Activated effector memory CD4-positive, alpha-beta T cell treated with Interleukin-2 at 50 U/mL for 16 hours (primary cell): ENCODE data around the gene REXO4.
"Not testable (repeated sequence)": the region's sequence is repeated elsewhere in the genome, so short reads cannot be mapped to it uniquely, and the experiment has no call there.

Experiments used
- DNase-seq: peaks from one replicate; pipeline ENCODE4 v3.0.0-alpha.2; 2020

Gene REXO4, protein sequence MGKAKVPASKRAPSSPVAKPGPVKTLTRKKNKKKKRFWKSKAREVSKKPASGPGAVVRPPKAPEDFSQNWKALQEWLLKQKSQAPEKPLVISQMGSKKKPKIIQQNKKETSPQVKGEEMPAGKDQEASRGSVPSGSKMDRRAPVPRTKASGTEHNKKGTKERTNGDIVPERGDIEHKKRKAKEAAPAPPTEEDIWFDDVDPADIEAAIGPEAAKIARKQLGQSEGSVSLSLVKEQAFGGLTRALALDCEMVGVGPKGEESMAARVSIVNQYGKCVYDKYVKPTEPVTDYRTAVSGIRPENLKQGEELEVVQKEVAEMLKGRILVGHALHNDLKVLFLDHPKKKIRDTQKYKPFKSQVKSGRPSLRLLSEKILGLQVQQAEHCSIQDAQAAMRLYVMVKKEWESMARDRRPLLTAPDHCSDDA

DNA sequence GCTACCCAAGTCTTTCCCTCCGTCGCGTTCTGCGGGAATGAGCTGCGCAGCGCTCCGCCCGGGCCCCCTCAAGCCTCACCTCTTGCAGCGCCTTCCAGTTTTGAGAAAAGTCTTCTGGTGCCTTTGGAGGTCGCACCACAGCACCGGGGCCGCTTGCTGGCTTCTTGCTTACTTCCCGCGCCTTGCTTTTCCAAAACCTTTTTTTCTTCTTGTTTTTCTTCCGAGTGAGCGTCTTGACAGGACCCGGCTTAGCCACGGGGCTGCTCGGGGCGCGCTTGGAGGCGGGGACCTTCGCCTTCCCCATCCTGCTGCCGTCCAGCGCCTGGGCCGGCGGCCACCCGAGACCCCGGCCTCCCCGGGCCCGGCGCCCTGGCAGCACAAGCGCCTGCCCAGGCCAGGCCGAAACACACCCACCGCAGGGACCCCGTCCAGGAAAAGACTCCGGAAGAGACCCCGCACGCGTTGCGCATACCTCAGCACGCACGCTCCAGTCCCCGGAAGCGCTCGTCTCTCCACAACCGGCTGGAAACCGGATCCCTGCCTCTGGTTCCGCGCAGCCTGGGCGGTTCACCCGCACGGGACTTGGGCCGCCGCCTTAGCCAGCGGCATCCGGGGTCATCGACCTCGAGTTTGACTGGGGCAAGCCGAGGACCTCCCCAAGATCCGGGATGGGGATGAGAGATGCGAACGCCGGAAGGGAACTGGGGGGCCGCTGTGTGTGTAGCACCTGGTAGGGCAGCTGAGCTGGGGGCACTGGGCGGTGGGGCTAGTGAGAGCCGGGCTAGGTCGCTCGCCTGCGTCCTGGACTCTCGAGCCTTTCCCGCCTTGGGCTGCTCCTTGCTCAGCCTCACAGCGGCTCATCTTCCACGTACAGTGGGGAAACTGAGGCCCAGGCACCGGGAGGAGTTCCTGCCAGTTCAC, at the start of gene REXO4:
REXO4 (minus strand) TSS at position 470 of the 921 bp plus-strand sequence; CDS start at position 304, 166 bp downstream.
- peak; percentile 76 for DNase-seq

- no peak for DNase-seq
Observed at GRCh38 chr9:133467101-133467500, 49.3 kb upstream of the REXO4 start.

DNA sequence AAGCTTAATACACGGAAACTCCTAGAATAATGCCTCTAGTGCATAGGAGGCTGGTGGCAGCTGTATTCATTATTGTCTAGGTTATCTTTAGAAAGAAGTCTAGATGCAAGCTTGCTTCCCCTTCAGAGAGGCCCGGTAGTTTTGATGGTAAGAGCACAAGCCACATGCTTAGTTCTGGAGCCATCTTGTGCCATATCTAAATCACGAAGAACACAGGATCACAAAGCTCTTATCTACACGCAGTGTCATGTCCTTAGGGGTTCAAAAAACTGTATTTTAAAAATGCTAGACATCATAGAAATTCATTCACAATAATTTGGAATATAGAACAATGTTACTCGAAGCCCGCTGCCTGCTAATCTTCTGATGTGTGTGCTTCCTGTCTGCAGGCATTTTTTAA, 48.2 kb upstream of the REXO4 start:
- DNase-seq = no peak

GRCh38 chr9:133464638-133465037, 46.8 kb upstream of the REXO4 start:
- DNase-seq = no peak

DNA sequence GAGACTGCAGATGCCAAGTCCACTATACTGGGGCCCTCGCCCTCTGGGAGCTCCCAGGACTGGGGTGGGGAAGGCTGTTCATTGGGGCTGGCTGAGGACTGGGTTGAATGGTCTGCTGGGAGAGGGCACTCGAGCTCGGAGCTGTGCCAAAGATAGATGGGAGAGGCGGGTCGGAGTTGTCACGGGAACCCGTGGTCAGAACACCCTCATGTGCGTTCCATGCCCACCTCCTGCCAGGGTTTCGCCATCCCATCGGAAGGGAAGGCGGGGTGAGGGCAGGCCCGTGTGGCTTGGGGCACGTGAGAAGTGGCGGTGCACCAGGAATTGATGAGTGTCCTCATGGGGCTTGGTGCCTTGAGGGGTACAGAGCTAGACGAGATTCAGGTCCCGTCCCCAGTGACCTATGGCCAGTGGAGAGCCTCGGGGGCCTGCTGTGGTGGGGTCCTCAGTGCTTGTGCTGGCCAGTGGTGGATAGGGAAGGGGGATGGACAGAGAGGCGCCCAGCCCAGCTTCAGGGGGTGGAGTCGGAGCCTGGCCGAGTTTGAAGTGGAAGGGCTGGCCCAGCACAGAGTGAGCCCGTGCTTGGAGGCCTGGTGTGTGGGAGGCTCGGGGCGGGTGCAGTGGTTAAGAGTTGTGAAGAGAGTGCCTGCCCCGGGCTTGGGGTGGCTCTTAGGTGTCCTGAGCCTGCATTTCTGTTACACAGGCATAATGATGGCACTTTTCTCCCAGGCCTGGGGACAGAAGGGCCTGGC, 46.2 kb upstream of the REXO4 start:
- no peak for DNase-seq

GRCh38 chr9:133463234-133463863, 45.5 kb upstream of the REXO4 start:
- no peak for DNase-seq

DNA sequence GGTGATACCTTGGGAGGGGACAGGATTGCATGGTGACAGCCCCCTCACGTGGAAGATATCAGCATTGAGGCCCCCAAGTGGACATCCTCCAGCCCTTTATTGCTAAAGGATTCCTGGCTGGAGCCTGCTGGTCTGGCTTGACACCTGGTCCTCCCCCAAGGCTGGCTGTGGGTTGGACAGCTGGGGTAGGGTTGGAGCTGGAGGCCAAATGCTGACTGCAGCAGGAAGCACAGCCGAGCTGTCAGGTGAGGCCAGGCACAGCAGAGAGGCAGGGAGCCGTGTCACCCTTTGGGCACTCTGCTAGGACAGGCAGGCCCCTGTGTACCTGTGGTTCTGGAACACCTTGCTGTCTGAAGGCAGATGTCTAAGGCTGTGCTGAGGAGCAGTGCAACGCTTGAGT, 44.2 kb upstream of the REXO4 start:
- no peak for DNase-seq

GRCh38 chr9:133460405-133461175, 42.8 kb upstream of the REXO4 start:
- no peak for DNase-seq

- DNase-seq = peak; percentile 85
Observed at GRCh38 chr9:133459476-133460404, 41.9 kb upstream of the REXO4 start, which contains the start of gene CACFD1. Gene CACFD1, plus strand, starts transcription at chr9:133459978. Its CDS starts 89 bp downstream, at chr9:133460067.

GRCh38 chr9:133458643-133459312, 41.0 kb upstream of the REXO4 start:
- DNase-seq = no peak

DNA sequence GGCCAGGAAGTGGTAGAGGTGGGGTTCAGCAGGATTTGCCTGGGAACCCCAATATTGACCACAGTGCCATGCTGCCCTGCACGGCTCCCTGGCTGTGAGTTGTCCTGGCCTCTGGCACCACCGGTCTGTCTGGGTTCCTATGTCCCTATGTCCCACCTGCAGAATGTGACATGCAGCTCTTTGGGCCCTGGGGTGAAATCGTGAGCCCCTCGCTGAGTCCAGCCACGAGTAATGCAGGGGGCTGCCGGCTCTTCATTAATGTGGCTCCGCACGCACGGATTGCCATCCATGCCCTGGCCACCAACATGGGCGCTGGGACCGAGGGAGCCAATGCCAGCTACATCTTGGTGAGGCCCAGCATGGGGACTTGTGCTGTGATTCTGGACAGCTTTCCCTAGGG, 39.9 kb upstream of the REXO4 start:
- DNase-seq = no peak

- DNase-seq = no peak
Observed at GRCh38 chr9:133457233-133457632, 39.4 kb upstream of the REXO4 start.

- no peak for DNase-seq
Observed at GRCh38 chr9:133456409-133456808, 38.6 kb upstream of the REXO4 start.

DNA sequence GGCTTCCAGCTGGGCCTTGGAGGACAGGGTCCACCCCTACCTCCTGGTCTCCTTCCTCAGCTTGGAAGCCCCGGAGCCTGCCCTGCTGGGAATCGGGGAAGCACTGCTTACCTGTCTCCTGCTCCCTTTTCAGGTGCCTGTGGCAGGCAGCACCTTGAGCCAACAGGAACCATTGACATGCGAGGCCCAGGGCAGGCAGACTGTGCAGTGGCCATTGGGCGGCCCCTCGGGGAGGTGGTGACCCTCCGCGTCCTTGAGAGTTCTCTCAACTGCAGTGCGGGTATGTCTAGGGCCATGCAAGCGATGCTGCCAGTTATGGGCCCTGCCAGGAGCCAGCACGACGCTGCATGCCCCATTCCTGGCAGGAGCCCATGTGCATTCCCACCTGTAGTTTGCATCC, 38.1 kb upstream of the REXO4 start:
- no peak for DNase-seq

DNA sequence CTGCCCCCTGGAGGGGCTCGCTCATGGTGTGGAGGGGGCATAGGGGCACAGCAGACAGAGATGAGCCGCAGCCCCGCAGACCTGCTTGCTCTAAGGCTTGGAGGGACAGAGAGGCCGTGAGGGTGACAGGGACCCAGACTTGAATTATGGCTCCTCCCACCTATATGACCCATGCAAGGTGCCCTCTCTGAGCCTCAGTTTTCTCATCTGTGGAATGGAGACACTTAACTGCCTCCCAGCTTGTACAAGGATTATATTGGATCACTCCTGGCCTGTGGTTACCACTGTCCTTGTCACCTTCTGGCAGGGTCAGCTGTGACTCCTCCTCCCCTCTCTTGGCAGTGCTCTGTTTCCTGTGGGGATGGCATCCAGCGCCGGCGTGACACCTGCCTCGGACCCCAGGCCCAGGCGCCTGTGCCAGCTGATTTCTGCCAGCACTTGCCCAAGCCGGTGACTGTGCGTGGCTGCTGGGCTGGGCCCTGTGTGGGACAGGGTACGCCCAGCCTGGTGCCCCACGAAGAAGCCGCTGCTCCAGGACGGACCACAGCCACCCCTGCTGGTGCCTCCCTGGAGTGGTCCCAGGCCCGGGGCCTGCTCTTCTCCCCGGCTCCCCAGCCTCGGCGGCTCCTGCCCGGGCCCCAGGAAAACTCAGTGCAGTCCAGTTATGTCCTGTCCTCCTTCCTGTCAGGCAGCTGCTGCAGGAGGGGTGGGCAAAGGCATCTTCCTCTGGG, 37.3 kb upstream of the REXO4 start:
- no peak for DNase-seq

DNA sequence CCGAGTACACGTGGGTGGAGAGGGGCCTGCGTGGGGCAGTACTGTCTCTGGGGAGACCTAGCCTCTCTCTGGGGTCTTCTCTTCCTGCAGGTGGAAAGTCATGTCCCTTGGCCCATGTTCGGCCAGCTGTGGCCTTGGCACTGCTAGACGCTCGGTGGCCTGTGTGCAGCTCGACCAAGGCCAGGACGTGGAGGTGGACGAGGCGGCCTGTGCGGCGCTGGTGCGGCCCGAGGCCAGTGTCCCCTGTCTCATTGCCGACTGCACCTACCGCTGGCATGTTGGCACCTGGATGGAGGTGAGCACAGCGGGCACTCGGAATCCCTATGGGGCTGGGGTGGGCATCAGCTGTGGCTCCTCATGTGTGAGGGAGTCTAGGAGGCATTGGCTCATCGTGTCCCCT, 36.5 kb upstream of the REXO4 start:
- no peak for DNase-seq

GRCh38 chr9:133453651-133454050, 35.8 kb upstream of the REXO4 start:
- DNase-seq = no peak

GRCh38 chr9:133452562-133452961, 34.8 kb upstream of the REXO4 start:
- no peak for DNase-seq

GRCh38 chr9:133451865-133452264, 34.1 kb upstream of the REXO4 start:
- not testable (repeated sequence) for DNase-seq
